ENCODE data around the gene FAM117A. TPM values are rescaled to one million over a fixed set of nuclear protein-coding genes. Genes with fewer than 3 reads are reported as not detected.

Gene FAM117A
- total RNA-seq, 1 experiment from 2014 or later: 41.5 TPM

GRCh38 chr17:49670641-49671040, 93.3 kb downstream of the FAM117A start:
- Histone ChIP-seq H3K36me3 (ENCODE audit: control insufficient read depth, insufficient read depth, low read length) (no peaks in the 10 kb centered on the region; the same call in 1 of the 2 replicates), H3K4me1 (no peaks in the 10 kb centered on the region), H3K9me3 (no peaks in the 10 kb centered on the region), H3K27me3 (replicated peaks; ENCODE audit: control insufficient read depth, insufficient read depth, low read length) (no peaks in the 10 kb centered on the region), H3K4me3 (ENCODE audit: low read depth, low read length) (no peak overlapping the region)
- H3K27me3 Mint-ChIP-seq (ENCODE audit: insufficient read depth, unreplicated experiment): no peaks in the 10 kb centered on the region
- peaks cover 38% of the 10 kb centered on the region for H3K36me3 Mint-ChIP-seq (ENCODE audit: insufficient read depth, unreplicated experiment)
- intact Hi-C loops (cut with micrococcal nuclease; ENCODE audit: unreplicated experiment): no loop called here
- no peak overlapping the region for H3K27ac Mint-ChIP-seq (ENCODE audit: unreplicated experiment)
- BruUV-seq (replicated peaks): no TSS peak
- no peaks in the 10 kb centered on the region for H3K9me3 Mint-ChIP-seq (ENCODE audit: unreplicated experiment)
- no peak for TF ChIP-seq CTCF (IDR thresholded peaks at IDR 0.05; ENCODE audit: insufficient read depth in 1 of 2, low read depth in 1 of 2, low read length in 1 of 2, severe bottlenecking in 1 of 2, unreplicated experiment in 1 of 2)
- no peak overlapping the region for H3K4me3 Mint-ChIP-seq (ENCODE audit: unreplicated experiment)
- DNase-seq: no peak
- POLR2A ChIA-PET: no interaction called here
- peaks cover 11% of the 10 kb centered on the region for H3K4me1 Mint-ChIP-seq (ENCODE audit: low read depth, unreplicated experiment)
- CTCF ChIA-PET: interaction anchor here (0.6 to 1.0 kb wide), 2 partner anchors 55 to 103 kb away, joined by 8 to 10 read pairs; no protein-coding TSS in a partner anchor

GRCh38 chr17:49670002-49670401, 93.9 kb downstream of the FAM117A start:
- intact Hi-C loops (cut with micrococcal nuclease; ENCODE audit: unreplicated experiment): no loop called here
- no peak overlapping the region for H3K4me3 ChIP-seq (ENCODE audit: low read depth, low read length)
- H3K27me3 ChIP-seq (replicated peaks; ENCODE audit: control insufficient read depth, insufficient read depth, low read length): no peaks in the 10 kb centered on the region
- TF ChIP-seq CTCF (IDR thresholded peaks at IDR 0.05; ENCODE audit: insufficient read depth in 1 of 2, low read depth in 1 of 2, low read length in 1 of 2, severe bottlenecking in 1 of 2, unreplicated experiment in 1 of 2): no peak
- H3K4me1 ChIP-seq: no peaks in the 10 kb centered on the region
- DNase-seq: no peak
- peaks cover 6% of the 10 kb centered on the region for H3K4me1 Mint-ChIP-seq (ENCODE audit: low read depth, unreplicated experiment)
- no peaks in the 10 kb centered on the region for H3K9me3 Mint-ChIP-seq (ENCODE audit: unreplicated experiment)
- H3K4me3 Mint-ChIP-seq (ENCODE audit: unreplicated experiment): no peak overlapping the region
- BruUV-seq (replicated peaks): no TSS peak
- peaks cover 37% of the 10 kb centered on the region for H3K36me3 Mint-ChIP-seq (ENCODE audit: insufficient read depth, unreplicated experiment)
- ChIA-PET POLR2A (no interaction called here), CTCF (no interaction called here)
- no peaks in the 10 kb centered on the region; the same call in 1 of the 2 replicates for H3K36me3 ChIP-seq (ENCODE audit: control insufficient read depth, insufficient read depth, low read length)
- H3K9me3 ChIP-seq: no peaks in the 10 kb centered on the region
- H3K27ac Mint-ChIP-seq (ENCODE audit: unreplicated experiment): no peak overlapping the region
- no peaks in the 10 kb centered on the region for H3K27me3 Mint-ChIP-seq (ENCODE audit: insufficient read depth, unreplicated experiment)

- Histone ChIP-seq H3K4me1 (no peaks in the 10 kb centered on the region), H3K27me3 (replicated peaks; ENCODE audit: control insufficient read depth, insufficient read depth, low read length) (no peaks in the 10 kb centered on the region), H3K36me3 (ENCODE audit: control insufficient read depth, insufficient read depth, low read length) (peaks cover 1% of the 10 kb centered on the region; the same call in 1 of the 2 replicates), H3K9me3 (no peaks in the 10 kb centered on the region), H3K4me3 (ENCODE audit: low read depth, low read length) (no peak overlapping the region)
- Mint-ChIP-seq H3K4me1 (ENCODE audit: low read depth, unreplicated experiment) (no peaks in the 10 kb centered on the region), H3K27me3 (ENCODE audit: insufficient read depth, unreplicated experiment) (no peaks in the 10 kb centered on the region), H3K36me3 (ENCODE audit: insufficient read depth, unreplicated experiment) (peaks cover 20% of the 10 kb centered on the region), H3K27ac (ENCODE audit: unreplicated experiment) (no peak overlapping the region), H3K9me3 (ENCODE audit: unreplicated experiment) (no peaks in the 10 kb centered on the region), H3K4me3 (ENCODE audit: unreplicated experiment) (no peak overlapping the region)
- no peak for DNase-seq
- TF ChIP-seq CTCF (IDR thresholded peaks at IDR 0.05; ENCODE audit: insufficient read depth in 1 of 2, low read depth in 1 of 2, low read length in 1 of 2, severe bottlenecking in 1 of 2, unreplicated experiment in 1 of 2): no peak
- ChIA-PET POLR2A (no interaction called here), CTCF (interaction anchor here (1.0 kb wide), 1 partner anchor 9 kb away, joined by 5 read pairs; no protein-coding TSS in a partner anchor)
- BruUV-seq (replicated peaks): no TSS peak
- intact Hi-C loops (cut with micrococcal nuclease; ENCODE audit: unreplicated experiment): no loop called here
Measured at GRCh38 chr17:49667854-49668253, 96.1 kb downstream of the FAM117A start.

Measured in Caco-2 (cell line).